A549 (cell line): Measurements from ENCODE around the gene IL6R. TPM values are rescaled to one million over a fixed set of nuclear protein-coding genes. Genes with fewer than 3 reads are reported as not detected.
A peak's percentile ranks its signal among the peaks of the same experiment; 100 is the strongest.

Experiments
- ATAC-seq, 2 experiments: fragments of 200-7000 bp in 1 of 2; fragments of >200 bp in 1 of 2; cut with Nextera tagmentation in 1 of 2; cut with Tn5 transposase in 1 of 2; 3 replicates each; pipeline versions ENCODE4 v1.8.0 to v1.9.1; 2018 to 2020; ENCODE audit warnings: mild to moderate bottlenecking in 1 of 2, moderate library complexity in 1 of 2
- CTCF ChIA-PET: fragments of 300-600 bp; sonication (Branson Sonifier 250); formaldehyde crosslinking; extraction: SDS; loops from one replicate; lab custom pipeline; 2021; ENCODE audit warnings: antibody characterized with exemption, inconsistent platforms; lab: Yijun Ruan, JAX
- POLR2A ChIA-PET: fragments of 350-600 bp; formaldehyde crosslinking; extraction: SDS; loops from one replicate; lab custom pipeline; 2021; ENCODE audit warnings: antibody characterized with exemption, inconsistent platforms; lab: Yijun Ruan, JAX
- DNase-seq, 2 experiments: peaks; one replicate each; pipeline versions ENCODE4 v3.0.0 to v3.0.0-alpha.2; 2011 to 2016; ENCODE audit warnings: low read depth in 1 of 2, low spot score in 1 of 2
- FAIRE-seq: peaks from 2 replicates; lab custom pipeline; 2011; peaks lifted over from hg19 to GRCh38; lab: Jason Lieb, UNC
- H3K27ac ChIP-seq, 2 experiments: fragments of >200 bp; sonication (Bioruptor Twin); formaldehyde crosslinking; 3 replicates each; pipeline ENCODE4 v1.5.1; 2016 to 2017
- H3K4me1 ChIP-seq: fragments of >200 bp; sonication (Bioruptor Twin); formaldehyde crosslinking; 3 replicates; pipeline ENCODE4 v1.6.1; 2016
- H3K4me2 ChIP-seq: fragments of >200 bp; sonication (Bioruptor Twin); formaldehyde crosslinking; 3 replicates; pipeline ENCODE4 v1.6.1; 2016
- H3K4me3 ChIP-seq: fragments of >200 bp; sonication (Bioruptor Twin); formaldehyde crosslinking; 3 replicates; pipeline ENCODE4 v1.5.1; 2016
- H3K9me3 ChIP-seq: fragments of >200 bp; sonication (Bioruptor Twin); formaldehyde crosslinking; 3 replicates; pipeline ENCODE4 v1.6.1; 2016
- ATOH8 ChIP-seq: fragments of 250-450 bp; sonication (Bioruptor Pico); IDR thresholded peaks from 2 replicates; pipeline ENCODE4 v1.5.0; 2020; ENCODE audit warnings: low read depth, mild to moderate bottlenecking, moderate library complexity
- BHLHE40 ChIP-seq: IDR thresholded peaks from 2 replicates; pipeline ENCODE4 v1.6.1; 2012; ENCODE audit warnings: low read depth, low read length, inconsistent platforms
- CEBPB ChIP-seq, 2 experiments: fragments of >200 bp in 1 of 2; sonication (Bioruptor Twin) in 1 of 2; formaldehyde crosslinking in 1 of 2; IDR thresholded peaks; 2 replicates each; pipeline ENCODE4 v1.6.1; 2012 to 2016
- EP300 ChIP-seq, 2 experiments: fragments of >200 bp; sonication (Bioruptor Twin); formaldehyde crosslinking; IDR thresholded peaks; 2 replicates in 1 of 2; 3 replicates in 1 of 2; pipeline ENCODE4 v1.6.1; 2016 to 2017
- ESRRA ChIP-seq: fragments of 150-350 bp; IDR thresholded peaks from 2 replicates; pipeline ENCODE4 v1.6.1; 2014; ENCODE audit warnings: mild to moderate bottlenecking, low read length, borderline replicate concordance
- FOSL2 ChIP-seq, 2 experiments: fragments of 450-650 bp in 1 of 2; fragments of >200 bp in 1 of 2; sonication (Bioruptor Twin) in 1 of 2; formaldehyde crosslinking; IDR thresholded peaks; 2 replicates each; pipeline versions ENCODE4 v1.5.0 to v1.6.1; 2016 to 2020; ENCODE audit warnings: mild to moderate bottlenecking in 1 of 2, moderate library complexity in 1 of 2
- FOXS1 ChIP-seq: fragments of 250-450 bp; sonication (Bioruptor Pico); IDR thresholded peaks from 2 replicates; pipeline ENCODE4 v1.5.0; 2020; ENCODE audit warnings: mild to moderate bottlenecking, moderate library complexity
- GATA3 ChIP-seq: IDR thresholded peaks from 2 replicates; pipeline ENCODE4 v1.6.1; 2012; ENCODE audit warnings: borderline replicate concordance
- HOXA7 ChIP-seq: fragments of 250-450 bp; sonication (Bioruptor Pico); IDR thresholded peaks from 2 replicates; pipeline ENCODE4 v1.5.0; 2020; ENCODE audit warnings: mild to moderate bottlenecking, moderate library complexity
- JUN ChIP-seq, 2 experiments: fragments of >200 bp; sonication (Bioruptor Twin); formaldehyde crosslinking; IDR thresholded peaks; 2 replicates in 1 of 2; 3 replicates in 1 of 2; pipeline ENCODE4 v1.6.1; 2016 to 2017
- JUNB ChIP-seq: fragments of >200 bp; sonication (Bioruptor Twin); formaldehyde crosslinking; IDR thresholded peaks from 2 replicates; pipeline ENCODE4 v1.6.1; 2016
- MAFK ChIP-seq: fragments of 450-650 bp; IDR thresholded peaks from 2 replicates; pipeline ENCODE4 v1.6.1; 2014; ENCODE audit not compliant: partially characterized antibody
- MYC ChIP-seq: IDR thresholded peaks from 2 replicates; pipeline ENCODE4 v1.6.1; 2012; ENCODE audit warnings: mild to moderate bottlenecking, inconsistent platforms, low read length, improper control_type of control experiment, borderline replicate concordance
- NFE2L2 ChIP-seq: fragments of 150-350 bp; conservative IDR thresholded peaks from 2 replicates; pipeline ENCODE4 v1.6.1; 2014; ENCODE audit warnings: low read length
- NR3C1 ChIP-seq: fragments of >200 bp; sonication (Bioruptor Twin); formaldehyde crosslinking; IDR thresholded peaks from 3 replicates; pipeline ENCODE4 v1.6.1; 2017
- POLR2AphosphoS2 ChIP-seq: conservative IDR thresholded peaks from 2 replicates; pipeline ENCODE4 v1.6.1; 2012; ENCODE audit warnings: low read length, improper control_type of control experiment, inconsistent platforms
- RAD21 ChIP-seq, 2 experiments: fragments of >200 bp in 1 of 2; sonication (Bioruptor Twin) in 1 of 2; formaldehyde crosslinking in 1 of 2; IDR thresholded peaks in 1 of 2; conservative IDR thresholded peaks in 1 of 2; 2 replicates in 1 of 2; 3 replicates in 1 of 2; pipeline ENCODE4 v1.6.1; 2012 to 2018; ENCODE audit warnings: inconsistent platforms in 1 of 2
- RNF2 ChIP-seq: fragments of 200-600 bp; sonication (generic); IDR thresholded peaks from 2 replicates; pipeline ENCODE4 v1.6.1; 2016; ENCODE audit warnings: low read depth, mild to moderate bottlenecking, antibody characterized with exemption, moderate library complexity, borderline replicate concordance
- SMC3 ChIP-seq: fragments of >200 bp; sonication (Bioruptor Twin); formaldehyde crosslinking; IDR thresholded peaks from 3 replicates; pipeline ENCODE4 v1.6.1; 2018; ENCODE audit warnings: inconsistent platforms
- TP53 ChIP-seq: fragments of 250-450 bp; sonication (Bioruptor Pico); IDR thresholded peaks from 2 replicates; pipeline ENCODE4 v1.5.0; 2021; ENCODE audit warnings: mild to moderate bottlenecking, moderate library complexity
- USF2 ChIP-seq: fragments of 450-650 bp; IDR thresholded peaks from 2 replicates; pipeline ENCODE4 v1.6.1; 2014; ENCODE audit warnings: antibody characterized with exemption
- WGBS: methylation state at CpG from one replicate; pipeline ENCODE4 v1.1.6; 2017; ENCODE audit errors: missing lambda C conversion rate; 5-methylcytosine and 5-hydroxymethylcytosine counted together
- polyA plus RNA-seq, 4 experiments: library from polyadenylated mRNA; depleted of rRNA in 3 of 4; stranded (reverse); fragments of >200 nt; fragmentation: RNase III in 1 of 4; extraction: RNeasy Plus Mini Kit Qiagen cat#74134 plus additional on column Dnase treatment in 1 of 4; gene quantifications; 2 replicates in 3 of 4; 3 replicates in 1 of 4; pipeline ENCODE4 v1.2.3, GENCODE V29; 2011 to 2017
- TF ChIP-seq, protein P1 (sequence below): IDR thresholded peaks from 2 replicates; pipeline ENCODE4 v1.6.1; 2012; ENCODE audit warnings: low read depth, borderline replicate concordance
- TF ChIP-seq, protein P2 (sequence below): fragments of >200 bp; sonication (Bioruptor Twin); formaldehyde crosslinking; IDR thresholded peaks from 3 replicates; pipeline ENCODE4 v1.6.1; 2016
- TF ChIP-seq, protein P3 (sequence below): IDR thresholded peaks from 2 replicates; pipeline ENCODE4 v1.6.1; 2012
- TF ChIP-seq, protein P4 (sequence below): IDR thresholded peaks from 2 replicates; pipeline ENCODE4 v1.6.1; 2012

The IL6R gene
- polyA plus RNA-seq, 2 of the 4 experiments (the other 2 are of a cell fraction) = 2.2 to 2.7 TPM

DNA sequence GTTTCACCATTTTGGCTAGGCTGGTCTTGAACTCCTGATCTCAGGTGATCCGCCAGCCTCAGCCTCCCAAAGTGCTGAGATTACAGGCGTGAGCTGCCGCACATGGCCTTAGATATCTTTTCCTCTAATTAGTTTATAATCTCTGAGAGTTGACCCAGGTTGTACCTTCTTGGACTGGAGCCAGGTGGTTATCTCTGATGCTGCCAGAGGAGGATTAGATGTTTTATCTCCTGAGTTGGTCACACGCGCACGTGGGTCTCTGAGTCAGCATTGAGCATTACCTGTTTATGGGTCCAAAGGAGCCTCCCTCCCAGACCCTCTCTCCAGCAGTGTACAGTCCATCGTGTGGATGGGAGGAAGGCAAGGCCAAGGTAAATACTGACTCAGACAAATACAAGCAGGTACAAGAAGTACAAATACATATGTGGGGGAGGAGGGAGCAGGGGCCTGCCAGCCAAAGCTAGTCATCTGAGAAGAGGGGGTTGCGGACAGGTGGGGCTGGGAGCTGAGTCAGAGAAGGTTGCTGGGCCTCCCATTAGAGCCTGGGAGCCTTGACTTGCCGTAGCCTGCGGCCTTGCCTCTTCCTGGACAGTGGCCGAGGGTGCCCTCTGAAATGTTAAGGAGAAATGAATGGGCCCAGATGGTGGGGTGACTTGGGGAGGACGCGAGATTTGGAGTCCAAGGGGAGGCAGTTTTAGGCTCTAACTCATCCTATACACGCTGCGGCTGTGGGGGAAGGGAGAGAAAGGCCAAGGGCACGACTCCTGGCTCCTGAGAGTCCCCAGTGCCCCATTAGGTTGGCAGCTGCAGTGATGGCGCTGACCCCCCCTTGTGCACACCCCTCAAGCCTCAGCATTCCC, 13.1 kb downstream of the IL6R start:
- H3K4me1 ChIP-seq = peaks cover 64% of the 10 kb centered on the region
- H3K27ac ChIP-seq = peak overlapping the region; percentile 94 to 96
- DNase-seq (peak; percentile 82 to 95), FAIRE-seq (peak; percentile 76), ATAC-seq (peak; percentile 85 to 86)
- peak overlapping the region; percentile 95 for H3K4me2 ChIP-seq
- H3K4me3 ChIP-seq = peak overlapping the region; percentile 19; the same call in 1 of the 3 replicates
- TF ChIP-seq FOSL2 (IDR thresholded peaks at IDR 0.05) (peak; percentile 98), FOSL2 (CRISPR knock-in tag; IDR thresholded peaks at IDR 0.05) (peak; percentile 95), BHLHE40 (peak; percentile 72), JUNB (peak; percentile 99), EP300 (IDR thresholded peaks at IDR 0.05) (peak; percentile 87 to 89; a peak in 3 of 5 replicates), USF2 (peak; percentile 80), ATOH8 (peak; percentile 60; the same call in 1 of the 2 replicates), RAD21 (conservative IDR thresholded peaks at IDR 0.05 in 1 of 2, IDR thresholded peaks at IDR 0.05 in 1 of 2) (peak; percentile 3 to 20; a peak in 3 of 5 replicates), POLR2AphosphoS2 (no peak), FOXS1 (peak; percentile 56; the same call in 1 of the 2 replicates), ESRRA (no peak), MYC (peak; percentile 66; the same call in 1 of the 2 replicates), MAFK (peak; percentile 87), SMC3 (peak; percentile 36), NFE2L2 (no peak), RNF2 (no peak), NR3C1 (peak; percentile 25; the same call in 1 of the 3 replicates), HOXA7 (no peak), CEBPB (IDR thresholded peaks at IDR 0.05) (peak; percentile 8 to 70; a peak in 2 of 4 replicates), TP53 (CRISPR knock-in tag) (no peak), GATA3 (peak; percentile 95), JUN (IDR thresholded peaks at IDR 0.05) (peak; percentile 95 to 96)
- TF ChIP-seq, protein P1, sequence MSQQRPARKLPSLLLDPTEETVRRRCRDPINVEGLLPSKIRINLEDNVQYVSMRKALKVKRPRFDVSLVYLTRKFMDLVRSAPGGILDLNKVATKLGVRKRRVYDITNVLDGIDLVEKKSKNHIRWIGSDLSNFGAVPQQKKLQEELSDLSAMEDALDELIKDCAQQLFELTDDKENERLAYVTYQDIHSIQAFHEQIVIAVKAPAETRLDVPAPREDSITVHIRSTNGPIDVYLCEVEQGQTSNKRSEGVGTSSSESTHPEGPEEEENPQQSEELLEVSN = peak; percentile 59; the same call in 1 of the 2 replicates
- TF ChIP-seq, protein P2, sequence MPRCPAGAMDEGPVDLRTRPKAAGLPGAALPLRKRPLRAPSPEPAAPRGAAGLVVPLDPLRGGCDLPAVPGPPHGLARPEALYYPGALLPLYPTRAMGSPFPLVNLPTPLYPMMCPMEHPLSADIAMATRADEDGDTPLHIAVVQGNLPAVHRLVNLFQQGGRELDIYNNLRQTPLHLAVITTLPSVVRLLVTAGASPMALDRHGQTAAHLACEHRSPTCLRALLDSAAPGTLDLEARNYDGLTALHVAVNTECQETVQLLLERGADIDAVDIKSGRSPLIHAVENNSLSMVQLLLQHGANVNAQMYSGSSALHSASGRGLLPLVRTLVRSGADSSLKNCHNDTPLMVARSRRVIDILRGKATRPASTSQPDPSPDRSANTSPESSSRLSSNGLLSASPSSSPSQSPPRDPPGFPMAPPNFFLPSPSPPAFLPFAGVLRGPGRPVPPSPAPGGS = peak; percentile 91; the same call in 2 of the 3 replicates
- TF ChIP-seq, protein P3, sequence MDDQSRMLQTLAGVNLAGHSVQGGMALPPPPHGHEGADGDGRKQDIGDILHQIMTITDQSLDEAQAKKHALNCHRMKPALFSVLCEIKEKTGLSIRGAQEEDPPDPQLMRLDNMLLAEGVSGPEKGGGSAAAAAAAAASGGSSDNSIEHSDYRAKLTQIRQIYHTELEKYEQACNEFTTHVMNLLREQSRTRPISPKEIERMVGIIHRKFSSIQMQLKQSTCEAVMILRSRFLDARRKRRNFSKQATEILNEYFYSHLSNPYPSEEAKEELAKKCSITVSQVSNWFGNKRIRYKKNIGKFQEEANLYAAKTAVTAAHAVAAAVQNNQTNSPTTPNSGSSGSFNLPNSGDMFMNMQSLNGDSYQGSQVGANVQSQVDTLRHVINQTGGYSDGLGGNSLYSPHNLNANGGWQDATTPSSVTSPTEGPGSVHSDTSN = peak; percentile 72
- TF ChIP-seq, protein P4, sequence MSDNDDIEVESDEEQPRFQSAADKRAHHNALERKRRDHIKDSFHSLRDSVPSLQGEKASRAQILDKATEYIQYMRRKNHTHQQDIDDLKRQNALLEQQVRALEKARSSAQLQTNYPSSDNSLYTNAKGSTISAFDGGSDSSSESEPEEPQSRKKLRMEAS = peak; percentile 95
- POLR2A ChIA-PET = interaction anchor here (0.6 to 1.8 kb wide), 3 partner anchors 9 to 27 kb away, joined by 3 to 10 read pairs (median 4); partner anchors contain the start of gene IL6R
- WGBS = 8% methylated on average over 17 of the region's 17 CpGs
- H3K9me3 ChIP-seq = no peaks in the 10 kb centered on the region
- CTCF ChIA-PET = interaction anchor here (0.8 to 5.3 kb wide), 8 partner anchors 10 to 129 kb away, joined by 3 to 38 read pairs (median 3); partner anchors contain the start of gene IL6R
